Endothelial cell of umbilical vein (primary cell): ENCODE measurements around the gene TPPP2. TPM values are rescaled to one million over a fixed set of nuclear protein-coding genes. Genes with fewer than 3 reads are reported as not detected.

Experiments used
- BruUV-seq: library from RNA; stranded (reverse); fragments of 400-500 nt; replicated peaks from 2 replicates; lab custom pipeline; 2021; lab: Mats Ljungman, UMichigan
- CTCF ChIA-PET: fragments of 300-600, 350-600 bp; sonication (Branson Sonifier 250); formaldehyde crosslinking; loops from one replicate; lab custom pipeline; 2021; ENCODE audit warnings: antibody characterized with exemption, inconsistent platforms; lab: Charles Lee
- POLR2A ChIA-PET: fragments of 300-600, 350-600 bp; sonication (Branson Sonifier 250); formaldehyde crosslinking; loops from one replicate; lab custom pipeline; 2021; ENCODE audit warnings: antibody characterized with exemption, inconsistent platforms; lab: Charles Lee
- DNase-seq: peaks from one replicate; pipeline ENCODE4 v3.0.0-alpha.2; 2011; ENCODE audit warnings: low read depth, low spot score
- FAIRE-seq: peaks from 2 replicates; lab custom pipeline; 2011; peaks lifted over from hg19 to GRCh38; lab: Jason Lieb, UNC
- H2AFZ ChIP-seq: 2 replicates; pipeline ENCODE4 v1.6.0; 2012; ENCODE audit warnings: low read depth, low read length, control low read depth, inconsistent platforms
- H3K27ac ChIP-seq: 2 replicates; pipeline ENCODE4 v1.5.1; 2011; ENCODE audit warnings: low read depth, mild to moderate bottlenecking, control low read depth, low read length, moderate library complexity; ENCODE audit not compliant: insufficient read depth
- H3K27me3 ChIP-seq, 2 experiments: 2 replicates each; pipeline versions ENCODE4 v1.6.0 to v1.6.1; 2011; ENCODE audit warnings: low read length in 2 of 2, mixed read lengths in 1 of 2; ENCODE audit not compliant: control insufficient read depth in 2 of 2, insufficient read depth in 2 of 2
- H3K36me3 ChIP-seq, 2 experiments: 2 replicates in 1 of 2; 3 replicates in 1 of 2; pipeline ENCODE4 v1.5.1; 2011; ENCODE audit warnings: low read length in 2 of 2, mild to moderate bottlenecking in 1 of 2, moderate library complexity in 1 of 2; ENCODE audit not compliant: control insufficient read depth in 2 of 2, insufficient read depth in 2 of 2; ENCODE audit errors: extremely low read depth in 1 of 2
- H3K4me1 ChIP-seq: 3 replicates; pipeline ENCODE4 v1.5.1; 2011; ENCODE audit warnings: mild to moderate bottlenecking, low read length; ENCODE audit not compliant: control insufficient read depth, insufficient read depth; ENCODE audit errors: extremely low read depth
- H3K4me2 ChIP-seq: 2 replicates; pipeline ENCODE4 v1.6.1; 2011; ENCODE audit warnings: low read length, control low read depth, mixed read lengths; ENCODE audit not compliant: insufficient read depth
- H3K4me3 ChIP-seq, 3 experiments: fragments of 200-600 bp in 1 of 3; sonication (generic), shearing (Covaris generic) in 1 of 3; replicated peaks in 1 of 3; 2 replicates each; pipeline ENCODE4 v1.5.1; 2011 to 2016; ENCODE audit warnings: control low read depth in 3 of 3, low read length in 3 of 3, mild to moderate bottlenecking in 2 of 3, inconsistent platforms in 1 of 3, low read depth in 1 of 3, moderate library complexity in 1 of 3; ENCODE audit not compliant: insufficient read depth in 1 of 3
- H3K79me2 ChIP-seq: 2 replicates; pipeline ENCODE4 v1.6.0; 2012; ENCODE audit warnings: low read length, inconsistent platforms; ENCODE audit not compliant: control insufficient read depth, insufficient read depth
- H3K9ac ChIP-seq: replicated peaks from 2 replicates; pipeline ENCODE3; 2011; ENCODE audit warnings: low read length, control low read depth; ENCODE audit not compliant: insufficient read depth; ENCODE audit errors: extremely low read depth
- H3K9me1 ChIP-seq: replicated peaks from 3 replicates; pipeline ENCODE4 v1.6.0; 2011; ENCODE audit warnings: mild to moderate bottlenecking, low read length; ENCODE audit not compliant: control insufficient read depth, insufficient read depth; ENCODE audit errors: extremely low read depth
- H3K9me3 ChIP-seq: replicated peaks from 2 replicates; pipeline ENCODE4 v1.5.1; 2012; ENCODE audit warnings: low read length, inconsistent platforms; ENCODE audit not compliant: control insufficient read depth, insufficient read depth
- H4K20me1 ChIP-seq: replicated peaks from 2 replicates; pipeline ENCODE3; 2011; ENCODE audit warnings: mild to moderate bottlenecking, low read length; ENCODE audit not compliant: control insufficient read depth, insufficient read depth; ENCODE audit errors: extremely low read depth
- CTCF ChIP-seq, 2 donors: IDR thresholded peaks; 1 replicate in 1 of 2; 2 replicates in 1 of 2; pipeline ENCODE4 v1.5.1; 2011; ENCODE audit warnings: low read length in 2 of 2, mild to moderate bottlenecking in 2 of 2, moderate library complexity in 2 of 2, control low read depth in 1 of 2, inconsistent platforms in 1 of 2, low read depth in 1 of 2; ENCODE audit not compliant: insufficient read depth in 1 of 2; ENCODE audit errors: extremely low read depth in 1 of 2
- EZH2 ChIP-seq: IDR thresholded peaks from 2 replicates; pipeline ENCODE4 v1.6.1; 2012; ENCODE audit warnings: borderline replicate concordance, low read depth, mild to moderate bottlenecking, moderate library complexity, low read length, inconsistent platforms; ENCODE audit not compliant: severe bottlenecking
- FOS ChIP-seq: IDR thresholded peaks from 2 replicates; pipeline ENCODE4 v1.6.1; 2011; ENCODE audit warnings: mild to moderate bottlenecking, low read length, moderate library complexity, borderline replicate concordance; ENCODE audit not compliant: insufficient read depth
- GATA2 ChIP-seq: IDR thresholded peaks from 2 replicates; pipeline ENCODE4 v1.7.0; 2011; ENCODE audit warnings: low read depth, mild to moderate bottlenecking, moderate library complexity, mixed read lengths, low read length; ENCODE audit not compliant: insufficient read length, insufficient read depth
- JUN ChIP-seq: IDR thresholded peaks from 2 replicates; pipeline ENCODE4 v1.6.1; 2011; ENCODE audit warnings: borderline replicate concordance, low read depth; ENCODE audit not compliant: insufficient read length, insufficient read depth
- MAX ChIP-seq: IDR thresholded peaks from 2 replicates; pipeline ENCODE4 v1.6.1; 2011; ENCODE audit not compliant: insufficient read depth, insufficient read length
- MYC ChIP-seq: IDR thresholded peaks from one replicate; pipeline ENCODE4 v1.6.1; 2011; ENCODE audit warnings: mild to moderate bottlenecking, low read depth, low read length
- POLR2A ChIP-seq: IDR thresholded peaks from 2 replicates; pipeline ENCODE4 v1.6.1; 2012; ENCODE audit warnings: low read depth, mild to moderate bottlenecking, control low read depth, low read length
- POLR2AphosphoS5 ChIP-seq: IDR thresholded peaks from 2 replicates; pipeline ENCODE4 v1.6.1; 2012; ENCODE audit warnings: low read depth, mild to moderate bottlenecking, control low read depth, low read length, moderate library complexity; ENCODE audit not compliant: insufficient read depth
- dilution Hi-C: fragments of 300-500 bp; cut with MboI; formaldehyde crosslinking; loops from one replicate; pipeline ENCODE4 v1.15.0; 2019; ENCODE audit warnings: low sequenced_read_pairs; ENCODE audit not compliant: extremely low pct_ligation_motif_present
- intact Hi-C: fragments of 100-400 bp; cut with micrococcal nuclease; formaldehyde crosslinking; loops from one replicate; pipeline ENCODE4 v1.10.0; 2022
- polyA plus RNA-seq, 4 experiments: library from polyadenylated mRNA; depleted of rRNA in 3 of 4; stranded (reverse) in 3 of 4; unstranded in 1 of 4; fragments of >200 nt; gene quantifications; 2 replicates each; pipeline versions ENCODE4 v1.2.1 to v1.2.3, GENCODE V29; 2011 to 2012; ENCODE audit warnings: missing spikeins in 1 of 4
- total RNA-seq: library from RNA; stranded (reverse); gene quantifications from 2 replicates; pipeline ENCODE4 v1.2.3, GENCODE V29; 2021

The TPPP2 gene
- total and polyA plus RNA-seq, 2 donors (not counting 3 experiments of a cell fraction or from before 2014, with no cell fraction given): not detected

GRCh38 chr14:21059842-21060613, 30.0 kb downstream of the TPPP2 start:
- Histone ChIP-seq H3K4me2 (no peak overlapping the region), H3K27ac (no peak overlapping the region), H3K27me3 (peaks cover 12 to 27% of the 10 kb centered on the region in 2 experiments), H3K4me1 (no peaks in the 10 kb centered on the region), H2AFZ (no peak overlapping the region), H3K9ac (no peak overlapping the region), H3K79me2 (no peaks in the 10 kb centered on the region), H3K9me3 (no peaks in the 10 kb centered on the region), H3K4me3 (no peak overlapping the region), H3K9me1 (no peaks in the 10 kb centered on the region), H3K36me3 (no peaks in the 10 kb centered on the region), H4K20me1 (no peaks in the 10 kb centered on the region)
- intact Hi-C loops (no loop called here), dilution Hi-C loops (no loop called here)
- BruUV-seq: no TSS peak
- TF ChIP-seq FOS: no peak
- TF ChIP-seq EZH2: no peak
- TF ChIP-seq POLR2AphosphoS5: no peak
- no peak for TF ChIP-seq MYC
- no peak for TF ChIP-seq CTCF (IDR thresholded peaks at IDR 0.05; ENCODE audit: extremely low read depth in 1 of 2, insufficient read depth in 1 of 2, low read depth in 1 of 2, low read length in 2 of 2)
- TF ChIP-seq MAX: no peak
- no peak for TF ChIP-seq JUN
- no peak for TF ChIP-seq POLR2A
- no peak for TF ChIP-seq GATA2
- ChIA-PET CTCF (interaction anchor here (1.3 to 1.8 kb wide), 3 partner anchors 44 to 45 kb away, joined by 3 to 8 read pairs (median 4); no protein-coding TSS in a partner anchor), POLR2A (no interaction called here)
- DNase-seq: no peak
- FAIRE-seq: no peak
